ENCODE data around the gene ITPR3. TPM values are rescaled to one million over a fixed set of nuclear protein-coding genes. Genes with fewer than 3 reads are reported as not detected.

Gene ITPR3
- total RNA-seq, 1 donor from 2014 or later: 21.6 TPM

DNA sequence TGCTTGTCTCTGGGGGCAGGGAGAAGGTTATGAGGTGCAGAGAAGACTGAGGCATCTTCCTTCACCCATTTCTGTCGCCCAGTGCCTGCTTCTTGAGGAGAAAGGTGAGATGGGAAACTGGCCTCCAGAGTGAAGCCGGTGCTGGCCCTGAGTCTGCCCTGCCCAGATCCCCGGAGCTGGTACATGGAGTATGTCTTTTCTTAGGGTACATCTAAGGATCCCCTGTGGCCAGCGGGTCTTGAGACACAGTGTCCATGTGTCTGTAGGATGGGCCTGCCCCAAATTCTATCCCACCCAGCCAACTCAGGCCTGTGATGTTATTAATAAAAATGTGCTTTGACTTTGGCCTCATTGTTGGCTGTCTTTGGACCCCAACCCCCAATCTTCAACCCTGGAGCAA, 32.2 kb upstream of the ITPR3 start:
- no peaks in the 10 kb centered on the region for H3K9me3 Mint-ChIP-seq (ENCODE audit: unreplicated experiment)
- H3K4me3 Mint-ChIP-seq (ENCODE audit: unreplicated experiment): no peak overlapping the region
- TF ChIP-seq, protein P1, sequence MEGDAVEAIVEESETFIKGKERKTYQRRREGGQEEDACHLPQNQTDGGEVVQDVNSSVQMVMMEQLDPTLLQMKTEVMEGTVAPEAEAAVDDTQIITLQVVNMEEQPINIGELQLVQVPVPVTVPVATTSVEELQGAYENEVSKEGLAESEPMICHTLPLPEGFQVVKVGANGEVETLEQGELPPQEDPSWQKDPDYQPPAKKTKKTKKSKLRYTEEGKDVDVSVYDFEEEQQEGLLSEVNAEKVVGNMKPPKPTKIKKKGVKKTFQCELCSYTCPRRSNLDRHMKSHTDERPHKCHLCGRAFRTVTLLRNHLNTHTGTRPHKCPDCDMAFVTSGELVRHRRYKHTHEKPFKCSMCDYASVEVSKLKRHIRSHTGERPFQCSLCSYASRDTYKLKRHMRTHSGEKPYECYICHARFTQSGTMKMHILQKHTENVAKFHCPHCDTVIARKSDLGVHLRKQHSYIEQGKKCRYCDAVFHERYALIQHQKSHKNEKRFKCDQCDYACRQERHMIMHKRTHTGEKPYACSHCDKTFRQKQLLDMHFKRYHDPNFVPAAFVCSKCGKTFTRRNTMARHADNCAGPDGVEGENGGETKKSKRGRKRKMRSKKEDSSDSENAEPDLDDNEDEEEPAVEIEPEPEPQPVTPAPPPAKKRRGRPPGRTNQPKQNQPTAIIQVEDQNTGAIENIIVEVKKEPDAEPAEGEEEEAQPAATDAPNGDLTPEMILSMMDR (IDR thresholded peaks at IDR 0.05): no peak
- H3K27me3 Mint-ChIP-seq (ENCODE audit: unreplicated experiment): no peaks in the 10 kb centered on the region
- no peak overlapping the region for H3K27ac Mint-ChIP-seq (ENCODE audit: unreplicated experiment)
- DNase-seq (ENCODE audit: extremely low spot score, unreplicated experiment): no peak
- H3K36me3 Mint-ChIP-seq (ENCODE audit: unreplicated experiment): no peaks in the 10 kb centered on the region
- H3K4me1 Mint-ChIP-seq (ENCODE audit: unreplicated experiment): peaks cover 21% of the 10 kb centered on the region

DNA sequence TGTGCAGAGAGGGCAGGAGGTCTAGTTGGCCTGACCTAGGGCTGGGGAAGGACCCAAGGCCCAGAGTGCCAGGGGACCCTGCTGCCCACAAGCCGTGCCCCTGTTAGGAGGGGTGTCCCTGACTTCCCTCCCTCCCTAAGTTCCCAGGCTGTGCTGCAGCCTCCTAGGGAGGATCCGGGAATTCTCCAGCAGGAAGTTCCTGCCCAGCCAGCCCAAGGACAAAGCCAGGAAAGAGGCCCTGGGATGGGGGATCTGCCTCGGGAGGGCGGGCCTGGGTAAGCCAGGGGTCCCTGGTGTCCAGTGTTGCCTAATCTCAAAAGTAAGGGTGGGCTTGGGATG, 31.8 kb upstream of the ITPR3 start:
- no peaks in the 10 kb centered on the region for H3K36me3 Mint-ChIP-seq (ENCODE audit: unreplicated experiment)
- peak overlapping the region; percentile 34 for H3K27ac Mint-ChIP-seq (ENCODE audit: unreplicated experiment)
- DNase-seq (ENCODE audit: extremely low spot score, unreplicated experiment): no peak
- H3K4me1 Mint-ChIP-seq (ENCODE audit: unreplicated experiment): peaks cover 21% of the 10 kb centered on the region
- TF ChIP-seq, protein P1 (IDR thresholded peaks at IDR 0.05): no peak
- no peaks in the 10 kb centered on the region for H3K9me3 Mint-ChIP-seq (ENCODE audit: unreplicated experiment)
- no peak overlapping the region for H3K4me3 Mint-ChIP-seq (ENCODE audit: unreplicated experiment)
- H3K27me3 Mint-ChIP-seq (ENCODE audit: unreplicated experiment): no peaks in the 10 kb centered on the region

- Mint-ChIP-seq H3K9me3 (ENCODE audit: unreplicated experiment) (no peaks in the 10 kb centered on the region), H3K27me3 (ENCODE audit: unreplicated experiment) (no peaks in the 10 kb centered on the region), H3K27ac (ENCODE audit: unreplicated experiment) (peak overlapping the region; percentile 34), H3K4me3 (ENCODE audit: unreplicated experiment) (no peak overlapping the region), H3K36me3 (ENCODE audit: unreplicated experiment) (no peaks in the 10 kb centered on the region), H3K4me1 (ENCODE audit: unreplicated experiment) (peaks cover 21% of the 10 kb centered on the region)
- DNase-seq (ENCODE audit: extremely low spot score, unreplicated experiment): no peak
- TF ChIP-seq, protein P1 (IDR thresholded peaks at IDR 0.05): peak; percentile 90
Measured at GRCh38 chr6:33589731-33590530, 31.2 kb upstream of the ITPR3 start.

DNA sequence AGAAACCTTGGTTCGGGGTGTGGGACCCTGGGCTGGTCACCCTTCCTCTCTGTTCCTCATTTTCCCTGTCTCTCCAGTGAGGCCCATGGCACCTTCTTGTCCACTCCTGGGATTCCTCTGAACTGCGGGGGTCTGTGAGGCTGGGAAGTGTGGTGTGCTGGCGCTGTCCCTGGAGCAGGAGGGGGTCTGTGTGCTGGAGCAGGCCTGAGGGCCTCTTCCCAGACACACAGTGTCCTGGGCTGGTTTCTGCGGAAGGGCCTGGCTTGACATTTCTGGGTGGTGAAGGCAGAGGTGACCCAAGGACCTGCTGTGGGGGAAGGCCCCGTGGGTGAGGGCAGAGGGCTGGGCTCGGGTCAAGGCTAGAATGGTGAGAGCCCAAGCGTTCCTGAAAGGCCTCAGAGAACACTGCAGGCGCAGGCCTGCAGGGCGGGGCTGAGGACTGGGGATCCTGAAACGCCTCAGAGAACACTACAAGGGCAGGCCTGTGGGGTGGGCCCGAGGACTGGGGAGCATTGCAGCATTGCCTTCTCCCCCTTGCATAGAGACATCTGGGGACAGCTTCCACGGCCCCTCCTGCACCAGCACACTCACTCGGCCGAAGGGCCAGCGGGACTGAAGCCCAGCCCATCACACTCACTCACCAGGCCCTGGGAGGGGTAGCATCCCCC, 30.5 kb upstream of the ITPR3 start:
- Mint-ChIP-seq H3K9me3 (ENCODE audit: unreplicated experiment) (no peaks in the 10 kb centered on the region), H3K4me1 (ENCODE audit: unreplicated experiment) (peaks cover 20% of the 10 kb centered on the region), H3K4me3 (ENCODE audit: unreplicated experiment) (no peak overlapping the region), H3K27me3 (ENCODE audit: unreplicated experiment) (no peaks in the 10 kb centered on the region), H3K27ac (ENCODE audit: unreplicated experiment) (no peak overlapping the region), H3K36me3 (ENCODE audit: unreplicated experiment) (no peaks in the 10 kb centered on the region)
- TF ChIP-seq, protein P1 (IDR thresholded peaks at IDR 0.05): no peak
- DNase-seq (ENCODE audit: extremely low spot score, unreplicated experiment): no peak

- Mint-ChIP-seq H3K36me3 (ENCODE audit: unreplicated experiment) (no peaks in the 10 kb centered on the region), H3K4me1 (ENCODE audit: unreplicated experiment) (peaks cover 19% of the 10 kb centered on the region), H3K4me3 (ENCODE audit: unreplicated experiment) (no peak overlapping the region), H3K27ac (ENCODE audit: unreplicated experiment) (peak overlapping the region; percentile 27), H3K9me3 (ENCODE audit: unreplicated experiment) (no peaks in the 10 kb centered on the region), H3K27me3 (ENCODE audit: unreplicated experiment) (no peaks in the 10 kb centered on the region)
- TF ChIP-seq, protein P1 (IDR thresholded peaks at IDR 0.05): no peak
- DNase-seq (ENCODE audit: extremely low spot score, unreplicated experiment): no peak
Measured at GRCh38 chr6:33591424-33592032, 29.6 kb upstream of the ITPR3 start.
